Measurements from ENCODE around the gene N4BP3.
"Not testable (repeated sequence)": the region's sequence is repeated elsewhere in the genome, so short reads cannot be mapped to it uniquely, and the experiment has no call there.

N4BP3 gene

GRCh38 chr5:178113141-178113787 lies at the start of gene N4BP3:
Gene N4BP3 (plus strand): TSS chr5:178113532. CDS start chr5:178119584, 6,052 bp downstream.
- DNase-seq (ENCODE audit: low read depth in 3 of 3, low spot score in 1 of 3): peak; percentile 67 to 77 (median 74)

- DNase-seq (ENCODE audit: low read depth in 3 of 3, low spot score in 1 of 3): no peak
These were observed 45.6 kb upstream of the N4BP3 start for GRCh38 chr5:178067755-178068154.

GRCh38 chr5:178068293-178068692 lies 45.0 kb upstream of the N4BP3 start:
- no peak for DNase-seq (ENCODE audit: low read depth in 3 of 3, low spot score in 1 of 3)

GRCh38 chr5:178069909-178070308 lies 43.4 kb upstream of the N4BP3 start:
- no peak for DNase-seq (ENCODE audit: low read depth in 3 of 3, low spot score in 1 of 3)

- DNase-seq (ENCODE audit: low read depth in 3 of 3, low spot score in 1 of 3): no peak
These were observed 42.2 kb upstream of the N4BP3 start for GRCh38 chr5:178071108-178071507.

- DNase-seq (ENCODE audit: low read depth in 3 of 3, low spot score in 1 of 3): no peak
These were observed 40.6 kb upstream of the N4BP3 start for GRCh38 chr5:178072749-178073148.

GRCh38 chr5:178074266-178074952 lies 38.9 kb upstream of the N4BP3 start:
- no peak for DNase-seq (ENCODE audit: low read depth in 3 of 3, low spot score in 1 of 3)

GRCh38 chr5:178076965-178077364 lies 36.4 kb upstream of the N4BP3 start:
- not testable (repeated sequence) for DNase-seq (ENCODE audit: low read depth in 3 of 3, low spot score in 1 of 3)

GRCh38 chr5:178077751-178078150 lies 35.6 kb upstream of the N4BP3 start:
- no peak for DNase-seq (ENCODE audit: low read depth in 3 of 3, low spot score in 1 of 3)

- no peak for DNase-seq (ENCODE audit: low read depth in 3 of 3, low spot score in 1 of 3)
These were observed 34.9 kb upstream of the N4BP3 start for GRCh38 chr5:178078197-178079010.

- DNase-seq (ENCODE audit: low read depth in 3 of 3, low spot score in 1 of 3): no peak
These were observed 33.3 kb upstream of the N4BP3 start for GRCh38 chr5:178080056-178080455.

GRCh38 chr5:178080618-178081410 lies 32.5 kb upstream of the N4BP3 start:
- no peak for DNase-seq (ENCODE audit: low read depth in 3 of 3, low spot score in 1 of 3)

- no peak for DNase-seq (ENCODE audit: low read depth in 3 of 3, low spot score in 1 of 3)
These were observed 31.6 kb upstream of the N4BP3 start for GRCh38 chr5:178081571-178082243.

GRCh38 chr5:178083922-178084321 lies 29.4 kb upstream of the N4BP3 start:
- DNase-seq (ENCODE audit: low read depth in 3 of 3, low spot score in 1 of 3): no peak

GRCh38 chr5:178085316-178085715 lies 28.0 kb upstream of the N4BP3 start:
- DNase-seq (ENCODE audit: low read depth in 3 of 3, low spot score in 1 of 3): no peak

GRCh38 chr5:178086266-178086665 lies 27.1 kb upstream of the N4BP3 start:
- DNase-seq (ENCODE audit: low read depth in 3 of 3, low spot score in 1 of 3): no peak

GRCh38 chr5:178087199-178087598 lies 26.1 kb upstream of the N4BP3 start:
- DNase-seq (ENCODE audit: low read depth in 3 of 3, low spot score in 1 of 3): not testable (repeated sequence)

GRCh38 chr5:178090856-178091255 lies 22.5 kb upstream of the N4BP3 start:
- no peak for DNase-seq (ENCODE audit: low read depth in 3 of 3, low spot score in 1 of 3)

- no peak for DNase-seq (ENCODE audit: low read depth in 3 of 3, low spot score in 1 of 3)
These were observed 20.2 kb upstream of the N4BP3 start for GRCh38 chr5:178093134-178093533.

GRCh38 chr5:178094345-178094744 lies 19.0 kb upstream of the N4BP3 start:
- no peak for DNase-seq (ENCODE audit: low read depth in 3 of 3, low spot score in 1 of 3)

GRCh38 chr5:178098685-178099084 lies 14.6 kb upstream of the N4BP3 start:
- no peak for DNase-seq (ENCODE audit: low read depth in 3 of 3, low spot score in 1 of 3)

Measured in stimulated activated CD4-positive, alpha-beta T cell treated with anti-CD3 and anti-CD28 coated beads, TNF-alpha, amount 100 ng/mL, for 1 hour (primary cell).